Activated CD8-positive, alpha-beta memory T cell treated with anti-CD3 and anti-CD28 coated beads for 24 hours (primary cell): Measurements from ENCODE around the gene RPP30.
"Not testable (repeated sequence)": the region's sequence is repeated elsewhere in the genome, so short reads cannot be mapped to it uniquely, and the experiment has no call there.

Experiments used
- DNase-seq: peaks from one replicate; pipeline ENCODE4 v3.0.0-alpha.2; 2020

The RPP30 gene

DNA sequence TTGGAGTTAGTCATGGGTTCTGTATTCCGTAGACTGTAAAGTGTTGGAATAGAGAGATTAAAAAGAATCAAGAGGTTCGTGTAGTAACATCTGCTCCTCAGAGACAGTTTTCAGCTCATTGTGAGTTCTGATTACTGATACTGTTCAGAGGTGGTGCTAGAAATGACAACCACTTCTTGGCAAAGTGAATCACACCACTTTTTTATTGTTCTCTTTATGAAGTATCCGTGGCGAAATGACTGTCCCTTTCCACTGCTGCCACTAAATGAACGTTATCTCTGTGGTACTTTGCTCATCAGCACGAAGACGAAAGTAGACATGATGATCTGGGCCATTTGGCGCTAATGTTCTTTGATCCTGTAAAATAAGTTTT, 860 bp downstream of the RPP30 start:
- DNase-seq, result no peak

DNA sequence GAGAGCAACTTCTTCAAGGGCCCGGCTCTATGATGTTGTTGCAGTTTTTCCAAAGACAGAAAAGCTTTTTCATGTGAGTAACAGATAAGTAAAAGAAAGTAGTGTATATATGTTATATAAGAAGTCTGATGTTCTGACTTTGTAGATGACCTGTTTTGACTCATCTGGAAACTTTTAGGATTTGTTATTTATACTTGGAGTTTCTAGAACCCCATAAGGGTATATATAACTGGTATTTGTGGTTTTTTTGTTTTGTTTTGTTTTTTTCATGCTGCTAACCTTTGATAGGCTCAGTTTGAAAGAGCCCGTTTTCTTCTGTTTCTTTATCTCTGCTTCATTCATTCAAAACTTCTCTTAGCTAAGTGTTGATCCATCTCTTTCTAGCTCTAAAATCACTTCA, 7.3 kb downstream of the RPP30 start:
- no peak for DNase-seq

DNA sequence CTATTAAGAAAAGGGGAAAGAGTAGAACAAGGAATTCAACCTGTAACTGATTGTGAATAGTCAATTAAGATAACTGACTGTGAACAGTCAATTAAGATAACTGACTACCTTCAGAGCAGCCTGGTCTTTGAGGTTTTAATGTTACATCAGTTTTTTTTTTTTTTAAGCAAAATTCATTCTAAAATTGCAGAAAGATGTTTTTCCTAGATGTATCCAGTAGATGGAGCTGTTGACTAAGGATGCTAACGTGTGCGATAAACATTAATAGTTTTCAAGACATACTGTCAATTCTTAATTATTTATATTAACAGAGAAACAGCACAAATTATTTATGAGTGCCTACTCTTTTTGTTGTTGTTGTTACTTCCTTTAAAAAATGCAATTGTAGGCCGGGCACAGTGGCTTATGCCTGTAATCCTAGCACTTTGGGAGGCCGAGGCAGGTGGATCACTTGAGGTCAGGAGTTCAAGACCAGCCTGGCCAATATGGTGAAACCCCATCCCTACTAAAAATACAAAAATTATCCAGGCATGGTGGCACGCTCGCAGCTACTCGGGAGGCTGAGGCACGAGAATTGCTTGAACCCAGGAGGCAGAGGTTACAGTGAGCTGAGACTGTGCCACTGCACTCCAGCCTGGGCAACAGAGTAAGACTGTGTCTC, 8.4 kb downstream of the RPP30 start:
- DNase-seq, result not testable (repeated sequence)

DNA sequence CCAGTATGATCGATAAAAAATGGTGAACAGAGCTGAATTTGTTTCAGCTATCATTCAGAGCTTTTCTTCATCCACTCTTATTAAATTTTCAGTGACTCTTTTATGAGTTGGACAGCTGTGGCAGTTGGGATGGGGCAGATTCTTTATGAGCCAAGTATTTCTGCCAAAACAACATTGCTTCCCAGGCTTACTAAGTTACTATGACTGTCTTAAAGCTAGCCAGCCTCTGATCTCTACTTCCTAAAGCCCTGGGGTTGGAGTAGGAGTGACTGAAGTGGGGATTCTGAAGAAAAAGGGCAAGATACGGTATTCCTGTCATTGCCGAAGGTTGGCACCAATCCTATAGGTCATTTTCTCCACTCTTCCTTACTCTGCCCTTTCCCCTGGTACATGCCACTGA, 12.7 kb downstream of the RPP30 start:
- no peak for DNase-seq

DNA sequence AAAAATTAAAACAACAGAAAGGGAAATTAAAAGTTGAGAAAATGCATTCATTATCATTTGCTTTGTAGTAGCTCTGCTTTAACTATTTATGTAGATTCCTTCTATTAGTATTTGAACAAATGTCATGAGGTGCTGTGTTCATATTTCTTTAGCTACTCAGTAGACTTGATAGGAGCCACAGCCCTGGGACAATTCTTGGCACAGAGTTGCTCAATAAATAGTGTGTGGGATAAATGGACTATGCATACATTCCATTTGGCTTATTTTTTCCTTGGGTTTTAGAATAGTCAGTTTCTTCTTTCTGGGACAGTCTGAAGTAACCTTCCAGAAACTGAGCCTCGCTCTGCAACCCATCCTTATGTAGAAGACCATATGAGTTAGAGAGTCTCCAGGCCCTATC, 13.4 kb downstream of the RPP30 start:
- DNase-seq, result no peak

DNA sequence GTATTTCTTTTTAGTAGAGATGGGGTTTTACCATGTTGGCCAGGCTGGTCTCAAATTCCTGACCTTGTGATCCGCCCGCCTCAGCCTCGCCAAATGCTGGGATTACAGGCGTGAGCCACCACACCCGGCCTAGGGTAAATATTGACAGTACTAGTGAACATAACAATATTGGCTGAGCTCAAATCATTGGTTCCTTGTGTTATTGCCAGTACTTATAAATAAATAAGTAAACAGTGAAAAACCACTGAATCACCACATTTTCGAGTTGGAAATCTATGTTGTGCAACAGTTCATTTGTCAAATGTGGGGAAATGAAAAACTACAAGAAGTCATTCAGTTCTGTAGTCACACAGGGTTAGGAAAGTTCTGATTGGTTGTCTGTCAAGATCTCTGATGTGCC, 15.8 kb downstream of the RPP30 start:
- DNase-seq, result no peak

DNA sequence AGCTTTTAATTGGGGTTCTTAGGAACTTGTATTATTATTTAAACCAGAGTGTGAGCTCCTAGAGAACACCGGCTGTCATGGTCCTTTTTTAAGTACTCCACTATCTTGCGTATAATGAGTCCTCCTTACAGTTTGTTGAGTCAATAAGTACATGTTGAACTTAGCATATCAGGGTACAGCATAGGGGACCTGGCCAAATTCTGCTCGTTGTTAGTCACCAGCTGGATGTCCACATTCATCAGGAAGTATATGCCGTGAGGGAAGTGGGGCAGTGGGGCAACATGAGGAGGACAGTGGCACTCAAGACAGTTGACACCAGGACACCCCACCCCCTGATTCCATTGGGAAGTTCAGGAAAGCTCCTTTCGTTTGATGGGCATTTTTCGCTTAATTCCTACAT, 16.6 kb downstream of the RPP30 start:
- DNase-seq, result no peak

DNA sequence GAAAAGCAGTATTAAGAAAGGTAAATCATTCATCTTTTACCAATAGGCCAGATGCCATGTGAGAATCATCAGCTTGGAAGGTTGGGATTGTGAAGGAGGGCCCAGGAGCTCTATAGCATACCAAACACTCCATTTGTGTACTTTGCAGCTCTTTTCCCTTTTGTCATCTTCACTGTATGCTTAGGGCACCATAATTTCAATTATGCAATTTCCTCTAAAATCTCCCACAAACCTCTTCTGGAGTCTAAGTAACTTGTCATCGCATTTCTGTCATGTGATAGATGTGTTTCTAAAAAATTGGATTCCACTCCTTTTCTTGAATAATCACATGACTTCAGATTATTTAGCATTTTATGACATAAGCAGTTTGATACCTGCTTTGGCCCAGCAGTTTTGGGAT, 17.9 kb downstream of the RPP30 start:
- no peak for DNase-seq

DNA sequence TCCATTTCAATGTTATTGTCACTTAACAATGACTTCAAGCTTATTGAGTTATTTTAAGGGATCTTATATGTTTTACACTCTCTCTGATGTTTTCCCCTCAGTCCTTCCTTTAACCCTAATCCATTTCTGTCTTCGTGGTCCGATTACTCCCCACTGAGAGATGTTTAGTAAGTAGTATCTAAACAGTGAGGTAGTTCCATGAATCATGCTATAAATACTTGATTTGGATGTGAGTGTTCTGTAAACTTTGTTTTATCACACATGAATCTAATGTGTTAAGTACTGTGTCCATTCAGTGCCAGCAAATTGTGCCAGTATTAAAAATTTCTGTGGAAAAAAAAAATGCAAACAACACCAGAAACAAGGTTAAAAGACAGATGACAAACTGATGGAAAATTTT, 18.6 kb downstream of the RPP30 start:
- DNase-seq, result no peak

DNA sequence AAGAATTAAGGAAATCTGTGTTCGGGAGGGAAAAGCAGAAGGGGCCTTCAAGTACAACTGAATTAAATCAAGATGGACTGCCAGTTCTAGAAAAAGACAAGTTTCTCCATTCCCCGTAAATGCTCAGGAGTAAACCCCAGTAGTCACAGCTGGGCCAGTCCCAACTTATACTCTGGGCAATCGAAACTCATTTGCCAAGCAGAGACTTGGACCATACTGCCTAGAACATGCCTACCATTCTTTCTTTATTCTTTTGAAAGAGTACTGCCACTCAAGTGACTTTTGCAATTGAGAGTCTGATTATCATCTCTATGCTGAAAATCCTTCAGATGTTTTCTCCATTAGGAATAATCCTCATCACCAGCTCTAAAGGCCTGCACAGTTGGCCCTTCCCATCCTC, 21.4 kb downstream of the RPP30 start:
- no peak for DNase-seq

DNA sequence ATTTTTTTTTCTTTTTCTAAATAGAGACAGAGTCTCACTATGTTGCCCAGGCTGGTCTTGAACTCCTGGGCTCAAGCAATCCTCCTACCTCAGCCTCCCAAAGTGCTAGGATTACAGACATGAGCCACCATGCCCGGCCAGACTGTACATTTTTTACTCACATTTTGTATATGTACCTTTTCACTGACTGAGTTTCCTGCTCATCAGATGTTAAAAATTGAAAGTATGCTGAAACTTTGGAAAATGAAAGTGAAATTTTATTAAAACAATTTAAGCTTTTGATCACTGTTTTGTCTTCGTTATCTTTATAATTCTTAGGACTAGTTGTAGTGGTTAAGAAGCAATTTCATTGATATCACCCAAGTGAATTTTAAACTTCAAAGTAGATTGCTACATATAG, 25.1 kb downstream of the RPP30 start:
- not testable (repeated sequence) for DNase-seq

DNA sequence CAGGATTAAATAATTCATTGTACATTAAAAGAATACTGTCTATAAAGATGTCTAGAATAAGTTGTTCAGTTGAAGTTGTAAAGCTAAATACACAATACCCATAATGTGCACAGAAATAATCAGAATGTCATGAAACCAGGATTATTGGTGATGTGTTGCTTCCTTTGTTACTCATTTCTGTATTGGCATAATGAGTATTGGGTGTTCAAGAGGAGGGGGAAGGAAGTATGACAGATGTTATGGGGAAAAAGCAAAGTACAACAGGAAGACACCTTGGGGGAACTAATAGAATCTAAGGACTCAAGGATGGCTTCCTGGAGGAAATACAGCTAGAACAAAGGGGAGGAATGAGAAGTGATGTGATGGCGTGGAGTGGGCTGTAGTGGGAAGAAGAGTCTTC, 34.2 kb downstream of the RPP30 start:
- DNase-seq, result no peak

DNA sequence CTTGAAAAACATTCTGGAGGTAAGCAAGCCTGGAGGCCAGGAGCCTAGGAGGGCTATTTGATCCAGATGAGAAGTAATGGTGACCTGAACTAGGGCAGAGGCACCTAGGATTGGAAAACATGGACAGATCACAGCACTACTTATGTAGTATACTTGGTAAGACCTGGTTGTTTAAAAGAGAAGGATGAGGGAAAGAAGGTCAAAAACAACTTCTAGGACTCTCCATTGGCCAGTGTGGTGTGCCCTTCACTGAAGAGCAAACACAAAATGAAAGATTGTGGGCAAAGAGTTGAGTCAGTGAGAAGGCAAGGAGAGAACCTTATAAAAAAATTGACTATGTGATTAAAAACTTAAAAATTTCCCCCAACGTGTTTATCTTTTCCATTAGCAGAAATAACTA, 34.8 kb downstream of the RPP30 start:
- DNase-seq, result no peak

DNA sequence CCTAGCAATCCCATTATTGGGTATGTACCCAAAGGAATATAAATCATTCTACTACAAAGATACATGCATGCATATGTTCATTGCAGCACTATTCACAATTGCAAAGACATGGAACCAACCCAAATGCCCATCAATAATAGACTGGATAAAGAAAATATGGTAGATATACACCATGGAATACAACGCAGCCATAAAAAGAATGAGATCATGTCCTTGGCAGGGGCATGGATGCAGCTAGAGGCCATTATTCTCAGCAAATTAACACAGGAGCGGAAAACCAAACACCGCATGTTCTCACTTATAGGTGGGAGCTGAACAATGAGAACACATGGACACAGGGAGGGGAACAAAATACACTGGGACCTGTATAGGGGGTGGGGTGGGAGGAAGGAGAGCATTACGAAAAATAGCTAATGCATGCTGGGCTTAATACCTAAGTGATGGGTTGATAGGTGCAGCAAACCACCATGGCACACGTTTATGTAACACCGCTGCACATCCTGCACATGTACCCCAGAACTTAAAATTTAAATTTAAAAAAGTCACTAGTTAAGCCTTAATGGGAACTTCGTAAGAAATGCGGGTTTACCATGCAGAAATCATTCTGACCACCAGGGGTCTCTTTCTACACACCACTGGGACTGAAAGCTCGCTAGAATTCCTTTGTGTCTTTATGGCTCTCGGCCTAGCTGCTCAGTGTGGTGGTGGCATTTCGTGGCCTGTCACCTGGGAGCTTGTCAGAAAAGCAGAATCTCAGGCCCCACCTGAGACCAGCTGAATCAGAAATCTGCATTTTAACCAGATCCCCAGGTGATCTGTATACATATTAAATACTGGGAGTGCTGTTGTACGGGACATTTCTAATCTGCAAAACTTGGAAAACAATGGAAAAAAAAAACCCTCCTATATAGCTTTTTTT, 39.6 kb downstream of the RPP30 start:
- peak; percentile 68 for DNase-seq

DNA sequence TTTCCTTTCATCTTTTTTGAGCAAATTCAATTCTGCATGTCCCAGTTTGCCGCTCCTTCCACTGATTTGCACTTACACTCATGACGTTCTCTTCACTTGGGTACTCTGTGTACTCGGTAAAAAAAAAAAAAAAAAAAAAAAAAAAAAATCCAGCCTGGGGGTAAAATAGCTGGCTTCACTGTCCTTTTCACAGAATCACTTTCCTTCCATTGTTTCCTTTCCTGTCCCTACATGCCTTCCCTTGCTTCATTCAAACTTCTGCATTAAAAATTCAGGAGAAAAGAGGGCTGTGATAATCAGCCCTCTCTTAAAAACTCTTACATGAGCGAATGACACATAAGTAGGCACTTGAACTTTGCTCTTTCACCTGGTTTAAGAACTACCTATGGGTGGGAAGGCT, 40.4 kb downstream of the RPP30 start:
- DNase-seq, result no peak

DNA sequence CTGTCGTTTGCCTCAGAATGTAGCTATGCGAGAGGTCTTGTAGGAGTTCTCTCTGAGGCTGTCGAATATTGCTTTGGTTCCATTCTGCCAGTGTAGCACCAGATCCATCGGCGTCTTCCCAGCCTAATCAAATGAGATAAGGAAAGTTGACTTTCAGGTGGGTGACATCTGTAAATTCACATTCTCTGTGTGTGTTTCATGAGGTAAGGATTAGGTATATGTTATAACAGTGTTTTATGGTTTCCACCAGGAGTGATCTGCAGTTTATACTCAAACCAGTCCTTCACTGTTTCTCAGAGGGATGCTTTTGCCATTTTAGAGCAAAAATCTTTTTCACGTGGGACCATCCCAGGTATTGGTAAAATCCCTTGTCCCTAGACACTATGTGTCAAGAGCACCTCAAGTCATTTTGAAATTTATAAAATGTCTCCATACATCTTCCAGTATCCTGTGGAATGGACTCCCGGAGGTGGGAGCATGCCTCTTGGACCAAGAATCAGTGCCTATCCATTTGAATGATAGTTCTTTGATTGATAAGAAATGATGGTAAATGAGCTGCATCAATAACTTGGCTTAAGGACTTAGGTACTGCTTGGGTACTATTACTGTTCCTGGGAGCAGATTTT, 41.2 kb downstream of the RPP30 start:
- no peak for DNase-seq

DNA sequence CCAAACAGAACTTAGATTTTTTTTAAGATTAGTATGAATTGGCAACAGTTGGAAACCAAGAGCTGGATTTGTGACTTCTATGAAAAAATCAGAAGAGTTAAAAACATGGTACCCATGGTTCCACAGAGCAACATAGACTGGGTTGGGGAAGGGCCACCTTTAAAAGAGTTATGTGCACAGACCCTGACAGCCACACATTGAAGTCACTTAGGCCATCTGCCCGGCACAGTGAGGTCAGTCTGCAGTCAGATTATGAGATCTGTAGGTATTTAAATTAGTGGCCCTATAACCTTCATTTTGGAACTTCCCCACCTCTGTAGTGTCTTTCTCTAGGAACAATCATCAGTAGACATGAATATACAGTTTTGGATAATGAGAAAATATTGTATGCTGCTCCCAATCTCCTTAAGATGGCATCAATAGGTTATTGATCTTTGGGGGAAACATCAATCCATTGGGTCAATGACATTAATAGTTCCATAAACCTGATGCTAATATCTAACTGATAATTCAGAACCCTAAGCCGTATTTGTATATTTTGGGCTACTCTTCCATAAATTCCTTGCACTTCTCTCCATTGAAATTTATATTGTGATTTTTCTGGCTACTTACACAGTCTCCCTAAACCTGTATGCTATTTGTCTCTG, 42.1 kb downstream of the RPP30 start:
- no peak for DNase-seq

DNA sequence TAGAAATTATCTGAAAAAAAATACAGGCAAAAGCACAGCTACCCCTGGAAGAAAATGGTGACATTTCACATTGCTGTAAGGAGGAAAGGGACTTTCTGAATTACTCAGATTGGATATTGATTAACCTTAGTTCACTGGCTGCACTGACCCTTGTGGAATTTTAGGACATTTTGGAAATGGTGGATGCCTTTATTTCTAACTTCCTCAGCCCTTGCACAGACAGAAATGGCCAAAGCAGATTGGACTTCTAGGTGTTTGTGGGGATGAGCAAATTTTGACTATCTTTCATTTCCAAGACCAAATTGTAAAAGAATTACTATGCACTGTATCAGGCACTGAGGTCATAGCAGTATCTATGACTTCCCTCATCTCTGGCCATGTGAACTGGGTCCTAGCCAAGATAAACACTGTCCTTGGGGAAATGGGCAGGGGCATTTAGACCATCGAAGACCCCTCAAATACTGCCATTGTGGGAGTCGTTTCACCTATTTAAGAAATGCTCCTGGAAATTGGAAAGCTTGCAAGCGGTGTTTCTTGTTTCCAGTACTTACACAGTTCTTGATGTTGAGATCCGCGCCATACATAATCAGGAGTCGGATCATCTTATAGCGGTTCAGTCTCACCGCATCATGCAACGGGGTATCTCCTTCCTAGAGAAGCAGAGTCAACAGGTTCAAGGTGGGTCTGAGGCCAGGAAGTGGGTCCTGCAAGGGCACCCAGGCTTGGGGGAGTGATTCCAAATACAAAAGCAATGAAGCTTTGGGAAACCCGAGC, 43.4 kb downstream of the RPP30 start:
- DNase-seq, result no peak

DNA sequence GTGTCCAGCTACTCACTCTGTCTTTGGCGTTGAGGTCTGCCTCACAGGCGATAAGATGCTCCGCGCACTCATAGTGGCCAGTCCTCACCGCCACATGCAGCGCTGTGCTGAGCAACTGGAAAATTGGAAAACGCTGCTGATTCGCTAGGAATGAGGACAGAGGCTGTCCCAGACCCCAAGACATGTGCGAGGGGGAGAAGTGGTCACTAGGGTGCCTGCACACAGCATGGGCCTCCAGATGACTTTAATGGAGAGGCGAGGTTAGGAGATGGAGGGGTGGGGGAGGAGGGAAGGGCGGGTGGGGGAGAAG, 43.9 kb downstream of the RPP30 start:
- no peak for DNase-seq

DNA sequence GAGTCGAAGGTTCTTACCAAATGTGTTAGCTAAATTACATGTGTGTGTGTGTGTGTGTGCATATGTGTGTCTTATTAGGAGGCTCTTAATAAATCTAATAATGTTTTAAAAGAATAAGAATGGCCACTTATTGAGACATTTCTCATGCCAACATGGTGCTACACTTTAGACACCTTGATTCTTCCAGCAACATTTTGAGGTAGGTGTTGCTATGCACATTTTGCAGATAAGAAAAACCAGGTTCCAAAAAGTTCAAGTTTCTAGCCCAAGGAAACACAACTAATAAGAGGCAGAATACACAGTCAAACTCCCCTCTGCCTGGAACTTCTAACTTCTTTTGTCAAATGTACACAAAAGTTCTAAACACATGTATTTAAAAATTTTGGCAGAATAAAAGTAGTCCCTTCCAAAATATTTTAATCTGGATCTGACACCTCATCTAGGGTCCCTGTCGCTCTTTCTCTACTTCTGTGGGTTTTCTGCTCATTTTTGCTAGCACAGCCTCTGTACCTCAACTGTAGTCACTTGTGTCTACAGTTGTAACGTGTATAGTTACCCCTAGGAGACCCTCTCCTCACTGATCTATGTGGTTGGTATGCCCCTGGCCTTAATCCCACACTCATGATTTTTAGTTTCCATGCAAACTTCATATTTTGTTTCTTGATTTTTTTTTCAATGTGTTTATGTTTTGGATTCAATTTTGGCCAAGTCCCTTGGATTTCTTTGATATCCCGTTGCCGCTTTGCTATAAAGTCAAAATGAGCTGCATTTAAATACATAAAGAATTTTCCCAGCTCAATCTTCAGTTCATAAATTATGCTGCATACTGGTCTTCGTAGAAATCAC, 44.8 kb downstream of the RPP30 start:
- no peak for DNase-seq

DNA sequence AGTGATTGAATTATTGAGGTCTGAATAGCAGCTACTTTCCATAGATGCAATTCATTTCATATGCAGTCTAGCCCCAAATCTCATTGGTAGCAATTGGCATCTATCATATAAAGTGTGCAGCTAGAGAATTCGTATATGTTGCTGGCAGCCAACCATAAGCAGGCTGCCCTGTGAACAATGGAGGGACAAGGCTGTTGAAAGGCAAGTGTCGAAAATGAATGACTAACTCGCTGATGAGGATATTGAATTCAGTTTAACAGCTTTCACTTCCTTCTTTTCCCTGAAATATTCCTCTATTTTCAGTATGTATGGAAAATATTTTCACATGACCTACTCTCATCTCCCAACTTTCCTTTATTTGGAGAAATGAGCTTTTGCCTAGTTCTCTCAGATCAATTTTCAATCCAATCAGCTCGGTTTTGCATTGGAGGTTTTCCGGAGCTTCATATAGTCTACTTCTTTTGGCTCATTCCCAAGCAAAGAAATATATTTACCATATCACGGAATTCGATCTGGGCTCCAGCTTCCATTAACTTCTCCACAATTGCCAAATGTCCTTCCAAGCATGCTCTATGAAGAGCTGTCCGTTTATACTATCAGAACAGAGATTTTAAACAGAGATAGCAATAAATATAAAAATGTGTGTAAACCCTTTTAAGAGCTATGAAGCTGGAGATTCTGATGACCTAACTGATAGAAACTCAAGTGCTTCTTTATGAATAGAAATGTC, 45.6 kb downstream of the RPP30 start:
- no peak for DNase-seq
